H9 (cell line): ENCODE results near the gene CACNA2D4. TPM values are rescaled to one million over a fixed set of nuclear protein-coding genes. Genes with fewer than 3 reads are reported as not detected.

ENCODE experiments used
- DNase-seq: peaks from one replicate; pipeline ENCODE4 v3.0.0-alpha.2; 2017
- H2AFZ ChIP-seq: one replicate; pipeline ENCODE4 v1.6.1; 2013; ENCODE audit warnings: mild to moderate bottlenecking, low read length, control low read depth, moderate library complexity
- H2AK5ac ChIP-seq: 2 replicates; pipeline ENCODE4 v1.6.1; 2013; ENCODE audit warnings: low read length, control low read depth, mixed read lengths; ENCODE audit not compliant: insufficient read length
- H2BK120ac ChIP-seq: one replicate; pipeline ENCODE4 v1.6.1; 2013; ENCODE audit warnings: low read depth, mild to moderate bottlenecking, low read length, control low read depth, inconsistent platforms; ENCODE audit not compliant: poor library complexity, severe bottlenecking
- H2BK12ac ChIP-seq: 2 replicates; pipeline ENCODE4 v1.6.1; 2013; ENCODE audit warnings: low read length, control low read depth, mixed read lengths, low read depth; ENCODE audit not compliant: insufficient read length
- H2BK15ac ChIP-seq: 2 replicates; pipeline ENCODE4 v1.6.1; 2013; ENCODE audit warnings: low read depth, low read length, control low read depth
- H2BK20ac ChIP-seq: one replicate; pipeline ENCODE4 v1.6.1; 2013; ENCODE audit warnings: low read depth, mild to moderate bottlenecking, low read length, control low read depth, inconsistent platforms; ENCODE audit not compliant: poor library complexity, severe bottlenecking
- H2BK5ac ChIP-seq: 2 replicates; pipeline ENCODE4 v1.6.1; 2013; ENCODE audit warnings: low read length, control low read depth, mixed read lengths; ENCODE audit not compliant: insufficient read length
- H3K14ac ChIP-seq: 2 replicates; pipeline ENCODE4 v1.6.1; 2013; ENCODE audit warnings: low read length, control low read depth; ENCODE audit not compliant: insufficient read depth
- H3K18ac ChIP-seq: 2 replicates; pipeline ENCODE4 v1.6.1; 2013; ENCODE audit warnings: low read depth, mild to moderate bottlenecking, mixed read lengths, low read length, control low read depth; ENCODE audit not compliant: insufficient read length
- H3K23ac ChIP-seq: 2 replicates; pipeline ENCODE4 v1.6.1; 2013; ENCODE audit warnings: low read length, control low read depth, mixed read lengths, low read depth; ENCODE audit not compliant: insufficient read length
- H3K23me2 ChIP-seq: 2 replicates; pipeline ENCODE4 v1.6.1; 2013; ENCODE audit warnings: low read depth, mild to moderate bottlenecking, mixed read lengths, low read length, control low read depth; ENCODE audit not compliant: insufficient read length, poor library complexity, severe bottlenecking
- H3K27ac ChIP-seq: 2 replicates; pipeline ENCODE4 v1.5.1; 2013; ENCODE audit warnings: low read length, control low read depth, mixed read lengths, low read depth; ENCODE audit not compliant: insufficient read length
- H3K27me3 ChIP-seq: 2 replicates; pipeline ENCODE4 v1.6.1; 2013; ENCODE audit warnings: low read length, control low read depth, inconsistent platforms; ENCODE audit not compliant: insufficient read depth
- H3K4ac ChIP-seq: 2 replicates; pipeline ENCODE4 v1.6.1; 2013; ENCODE audit warnings: low read depth, mild to moderate bottlenecking, control low read depth, inconsistent platforms, low read length, moderate library complexity
- H3K4me1 ChIP-seq: 2 replicates; pipeline ENCODE4 v1.6.1; 2013; ENCODE audit warnings: low read length, control low read depth, inconsistent platforms; ENCODE audit not compliant: insufficient read depth
- H3K4me2 ChIP-seq: 2 replicates; pipeline ENCODE4 v1.6.1; 2013; ENCODE audit warnings: low read length, control low read depth, mixed read lengths; ENCODE audit not compliant: insufficient read length, insufficient read depth
- H3K56ac ChIP-seq: 2 replicates; pipeline ENCODE4 v1.6.1; 2013; ENCODE audit warnings: low read depth, mild to moderate bottlenecking, mixed read lengths, low read length, control low read depth; ENCODE audit not compliant: insufficient read length
- H3K79me1 ChIP-seq: 2 replicates; pipeline ENCODE4 v1.6.1; 2013; ENCODE audit warnings: low read depth, mild to moderate bottlenecking, moderate library complexity, low read length, control low read depth, inconsistent platforms; ENCODE audit not compliant: insufficient read depth, poor library complexity, severe bottlenecking
- H3K79me2 ChIP-seq: 2 replicates; pipeline ENCODE4 v1.6.1; 2013; ENCODE audit warnings: low read length, control low read depth, inconsistent platforms; ENCODE audit not compliant: insufficient read depth
- H3K9ac ChIP-seq: 2 replicates; pipeline ENCODE4 v1.6.1; 2013; ENCODE audit warnings: low read length, control low read depth, mixed read lengths; ENCODE audit not compliant: insufficient read length; ENCODE audit errors: extremely low read depth
- H3K9me3 ChIP-seq: one replicate; pipeline ENCODE4 v1.6.1; 2013; ENCODE audit warnings: low read depth, low read length, inconsistent platforms; ENCODE audit not compliant: control insufficient read depth
- H3T11ph ChIP-seq: one replicate; pipeline ENCODE4 v1.6.1; 2013; ENCODE audit warnings: mild to moderate bottlenecking, low read length, control low read depth, inconsistent platforms
- H4K20me1 ChIP-seq: one replicate; pipeline ENCODE4 v1.6.1; 2013; ENCODE audit not compliant: control insufficient read depth, insufficient read length, insufficient read depth
- H4K5ac ChIP-seq: 2 replicates; pipeline ENCODE4 v1.6.1; 2013; ENCODE audit warnings: low read depth, mild to moderate bottlenecking, mixed read lengths, low read length, control low read depth; ENCODE audit not compliant: insufficient read length
- H4K8ac ChIP-seq: replicated peaks from 2 replicates; pipeline ENCODE4 v1.6.1; 2013; ENCODE audit warnings: low read length, control low read depth, mixed read lengths, low read depth; ENCODE audit not compliant: insufficient read length
- H4K91ac ChIP-seq: 2 replicates; pipeline ENCODE4 v1.6.1; 2013; ENCODE audit warnings: low read depth, mild to moderate bottlenecking, moderate library complexity, mixed read lengths, low read length, control low read depth; ENCODE audit not compliant: insufficient read length
- H3K27ac Mint-ChIP-seq, 3 experiments: 2 replicates in 2 of 3; 3 replicates in 1 of 3; pipeline ENCODE4 v1.8.0; 2020 to 2021; ENCODE audit warnings: mixed read lengths in 3 of 3, mild to moderate bottlenecking in 1 of 3, moderate library complexity in 1 of 3
- H3K27me3 Mint-ChIP-seq: 2 replicates; pipeline ENCODE4 v1.8.0; 2021; ENCODE audit warnings: low read depth, mild to moderate bottlenecking, moderate library complexity, mixed read lengths
- H3K36me3 Mint-ChIP-seq, 3 experiments: 2 replicates in 2 of 3; 3 replicates in 1 of 3; pipeline ENCODE4 v1.8.0; 2020 to 2021; ENCODE audit warnings: low read depth in 3 of 3, mixed read lengths in 3 of 3; ENCODE audit not compliant: insufficient read depth in 1 of 3
- H3K4me1 Mint-ChIP-seq, 2 experiments: 2 replicates each; pipeline ENCODE4 v1.8.0; 2020; ENCODE audit warnings: mixed read lengths in 2 of 2
- H3K4me3 Mint-ChIP-seq, 2 experiments: 2 replicates in 1 of 2; 3 replicates in 1 of 2; pipeline ENCODE4 v1.8.0; 2020 to 2021; ENCODE audit warnings: mild to moderate bottlenecking in 2 of 2, mixed read lengths in 2 of 2, moderate library complexity in 1 of 2
- H3K9me3 Mint-ChIP-seq, 2 experiments: 2 replicates in 1 of 2; 3 replicates in 1 of 2; pipeline ENCODE4 v1.8.0; 2020; ENCODE audit warnings: mild to moderate bottlenecking in 2 of 2, mixed read lengths in 2 of 2, moderate library complexity in 1 of 2
- WGBS: extraction: QIAGEN DNeasy Blood & Tissue Kit; methylation state at CpG from one replicate; pipeline ENCODE4 v1.1.7; 2013; ENCODE audit warnings: missing lambda C conversion rate, low lambda C conversion rate, mixed read lengths; ENCODE audit not compliant: insufficient read length; ENCODE audit errors: extremely low coverage; 5-methylcytosine and 5-hydroxymethylcytosine counted together
- total RNA-seq: library from RNA; stranded (reverse); gene quantifications from 2 replicates; pipeline ENCODE4 v1.2.1, GENCODE V29; 2021
- TF ChIP-seq, protein P1 (sequence below): fragments of 200-600 bp; sonication (generic); conservative IDR thresholded peaks from 3 replicates; pipeline ENCODE4 v1.8.0; 2021; ENCODE audit warnings: antibody characterized with exemption, mild to moderate bottlenecking

Gene CACNA2D4
- total RNA-seq, 1 experiment from 2014 or later = 0.79 TPM

DNA sequence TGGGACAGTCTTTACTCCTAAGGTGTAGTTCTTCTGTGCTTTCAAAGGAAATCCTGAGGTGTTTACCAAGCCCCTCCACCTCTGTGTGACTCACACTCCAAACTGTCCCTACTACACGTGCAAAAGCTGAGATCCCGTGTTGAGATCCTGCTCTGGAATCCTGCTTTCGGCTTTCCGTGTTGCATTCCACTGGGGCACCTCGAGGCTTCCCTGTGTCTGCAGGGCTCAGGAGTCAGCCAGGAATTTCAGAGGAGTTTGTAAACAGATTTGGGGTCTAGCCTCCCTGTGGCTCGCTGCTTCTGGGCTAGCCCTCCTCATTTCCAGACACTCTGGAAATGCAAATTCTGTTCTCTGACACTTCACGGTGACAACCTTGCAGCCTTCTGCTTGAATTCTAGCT, 48.4 kb downstream of the CACNA2D4 start:
- no peaks in the 10 kb centered on the region for H3K79me1 ChIP-seq
- WGBS = no CpG with 5 or more reads among the region's 7 CpGs
- H3K23ac ChIP-seq = no peak overlapping the region
- H3K27me3 ChIP-seq = no peaks in the 10 kb centered on the region
- H3K27ac ChIP-seq = no peak overlapping the region
- H3T11ph ChIP-seq = no peak overlapping the region
- H2BK20ac ChIP-seq = no peak overlapping the region
- H2BK120ac ChIP-seq = no peak overlapping the region
- Mint-ChIP-seq H3K36me3 (peaks cover 0 to 4% (median 0%) of the 10 kb centered on the region in 3 experiments; a peak in 3 of 7 replicates), H3K27me3 (peaks cover 3% of the 10 kb centered on the region), H3K9me3 (peaks cover 6 to 10% of the 10 kb centered on the region in 2 experiments; a peak in 4 of 5 replicates), H3K4me1 (peaks cover 5 to 10% of the 10 kb centered on the region in 2 experiments; a peak in 3 of 4 replicates), H3K27ac (peak overlapping the region in 1 of 3 experiments; percentile 22; a peak in 2 of 7 replicates), H3K4me3 (no peak overlapping the region)
- no peak overlapping the region for H3K9ac ChIP-seq
- no peak overlapping the region for H2BK5ac ChIP-seq
- no peaks in the 10 kb centered on the region for H3K23me2 ChIP-seq
- H4K91ac ChIP-seq = no peak overlapping the region
- no peak overlapping the region for H2BK15ac ChIP-seq
- no peaks in the 10 kb centered on the region for H3K9me3 ChIP-seq
- no peak overlapping the region for H3K56ac ChIP-seq
- H3K4ac ChIP-seq = no peak overlapping the region
- no peak overlapping the region for H2AK5ac ChIP-seq
- no peaks in the 10 kb centered on the region for H3K4me1 ChIP-seq
- TF ChIP-seq, protein P1, sequence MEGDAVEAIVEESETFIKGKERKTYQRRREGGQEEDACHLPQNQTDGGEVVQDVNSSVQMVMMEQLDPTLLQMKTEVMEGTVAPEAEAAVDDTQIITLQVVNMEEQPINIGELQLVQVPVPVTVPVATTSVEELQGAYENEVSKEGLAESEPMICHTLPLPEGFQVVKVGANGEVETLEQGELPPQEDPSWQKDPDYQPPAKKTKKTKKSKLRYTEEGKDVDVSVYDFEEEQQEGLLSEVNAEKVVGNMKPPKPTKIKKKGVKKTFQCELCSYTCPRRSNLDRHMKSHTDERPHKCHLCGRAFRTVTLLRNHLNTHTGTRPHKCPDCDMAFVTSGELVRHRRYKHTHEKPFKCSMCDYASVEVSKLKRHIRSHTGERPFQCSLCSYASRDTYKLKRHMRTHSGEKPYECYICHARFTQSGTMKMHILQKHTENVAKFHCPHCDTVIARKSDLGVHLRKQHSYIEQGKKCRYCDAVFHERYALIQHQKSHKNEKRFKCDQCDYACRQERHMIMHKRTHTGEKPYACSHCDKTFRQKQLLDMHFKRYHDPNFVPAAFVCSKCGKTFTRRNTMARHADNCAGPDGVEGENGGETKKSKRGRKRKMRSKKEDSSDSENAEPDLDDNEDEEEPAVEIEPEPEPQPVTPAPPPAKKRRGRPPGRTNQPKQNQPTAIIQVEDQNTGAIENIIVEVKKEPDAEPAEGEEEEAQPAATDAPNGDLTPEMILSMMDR = no peak
- H3K14ac ChIP-seq = no peak overlapping the region
- H3K4me2 ChIP-seq = no peak overlapping the region
- H3K18ac ChIP-seq = no peak overlapping the region
- no peak overlapping the region for H2BK12ac ChIP-seq
- no peak overlapping the region for H4K5ac ChIP-seq
- H4K8ac ChIP-seq = no peak overlapping the region
- H3K79me2 ChIP-seq = no peaks in the 10 kb centered on the region
- H2AFZ ChIP-seq = no peak overlapping the region
- H4K20me1 ChIP-seq = peaks cover 3% of the 10 kb centered on the region
- DNase-seq = peak; percentile 21
